MM.1S (cell line): Measurements from ENCODE around the gene DOCK4.

Experiments used
- DNase-seq: peaks from one replicate; pipeline ENCODE4 v3.0.0-alpha.2; 2015
- H2AFZ ChIP-seq: fragments of 300-600 bp; sonication (generic); 2 replicates; pipeline ENCODE4 v1.6.0; 2016; ENCODE audit warnings: antibody characterized with exemption, low read length
- H3F3A ChIP-seq: fragments of 300-600 bp; sonication (generic); 2 replicates; pipeline ENCODE4 v1.6.1; 2016; ENCODE audit warnings: mild to moderate bottlenecking, antibody characterized with exemption, low read length, moderate library complexity, mixed read lengths; ENCODE audit not compliant: insufficient read depth
- H3K27ac ChIP-seq: fragments of 300-600 bp; sonication (generic); 2 replicates; pipeline ENCODE4 v1.5.1; 2016; ENCODE audit warnings: mild to moderate bottlenecking, low read length
- H3K27me3 ChIP-seq: fragments of 300-600 bp; sonication (generic); replicated peaks from 2 replicates; pipeline ENCODE4 v1.6.0; 2016; ENCODE audit warnings: low read length; ENCODE audit not compliant: insufficient read depth
- H3K36me3 ChIP-seq: fragments of 300-600 bp; sonication (generic); replicated peaks from 2 replicates; pipeline ENCODE4 v1.6.1; 2016; ENCODE audit warnings: mild to moderate bottlenecking, low read length, mixed read lengths; ENCODE audit not compliant: insufficient read depth
- H3K4me1 ChIP-seq: fragments of 300-600 bp; sonication (generic); 2 replicates; pipeline ENCODE4 v1.6.1; 2016; ENCODE audit warnings: low read length, mixed read lengths
- H3K4me2 ChIP-seq: fragments of 300-600 bp; sonication (generic); 2 replicates; pipeline ENCODE4 v1.6.0; 2016; ENCODE audit warnings: low read depth, low read length
- H3K4me3 ChIP-seq: fragments of 300-600 bp; sonication (generic); 2 replicates; pipeline ENCODE4 v1.5.1; 2016; ENCODE audit warnings: low read length, mixed read lengths
- H3K79me2 ChIP-seq: fragments of 300-600 bp; sonication (generic); 2 replicates; pipeline ENCODE4 v1.6.1; 2016; ENCODE audit warnings: mixed run types, low read length, mixed read lengths
- H3K9ac ChIP-seq: fragments of 300-600 bp; sonication (generic); 2 replicates; pipeline ENCODE4 v1.6.1; 2016; ENCODE audit warnings: low read length, mixed read lengths
- H3K9me2 ChIP-seq: fragments of 300-600 bp; sonication (generic); replicated peaks from 2 replicates; pipeline ENCODE4 v1.6.1; 2016; ENCODE audit warnings: mild to moderate bottlenecking, low read length, mixed read lengths; ENCODE audit not compliant: insufficient read depth
- H3K9me3 ChIP-seq: fragments of 300-600 bp; sonication (generic); replicated peaks from 2 replicates; pipeline ENCODE4 v1.6.1; 2016; ENCODE audit warnings: mild to moderate bottlenecking, low read length, mixed read lengths; ENCODE audit not compliant: insufficient read depth
- H4K20me1 ChIP-seq: fragments of 300-600 bp; sonication (generic); 2 replicates; pipeline ENCODE4 v1.6.1; 2016; ENCODE audit warnings: mild to moderate bottlenecking, low read length, moderate library complexity, mixed read lengths; ENCODE audit not compliant: insufficient read depth
- CTCF ChIP-seq: fragments of 300-600 bp; sonication (generic); IDR thresholded peaks from 2 replicates; pipeline ENCODE4 v1.5.1; 2016; ENCODE audit warnings: antibody characterized with exemption, low read length, mixed read lengths
- EZH2 ChIP-seq: fragments of 300-600 bp; sonication (generic); optimal IDR thresholded peaks from 2 replicates; pipeline ENCODE3; 2017; ENCODE audit warnings: low read depth, mild to moderate bottlenecking, antibody characterized with exemption, low read length, mixed read lengths
- EZH2phosphoT487 ChIP-seq: fragments of 300-600 bp; sonication (generic); IDR thresholded peaks from 2 replicates; pipeline ENCODE4 v1.6.1; 2018; ENCODE audit warnings: antibody characterized with exemption, low read length

DOCK4 gene

DNA sequence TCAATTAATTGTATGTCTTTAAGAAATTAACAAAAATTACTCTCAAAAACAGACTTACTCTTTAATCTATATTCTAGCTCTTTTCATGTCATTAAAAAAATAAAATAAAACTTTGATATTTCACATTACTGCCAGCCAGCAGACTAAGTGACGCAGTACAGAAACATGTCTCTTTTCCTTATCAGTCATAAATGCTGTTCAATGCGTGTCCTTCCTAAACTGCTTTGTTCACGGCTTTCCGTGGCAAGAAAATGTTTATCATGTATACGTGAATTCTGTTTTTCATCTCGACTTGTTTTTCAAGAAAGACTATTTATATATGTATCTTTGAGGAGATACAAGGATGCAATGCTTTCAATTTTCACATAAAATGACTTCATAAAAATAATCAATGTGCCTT lies 182.4 kb downstream of the DOCK4 start:
- H3K36me3 ChIP-seq, result no peaks in the 10 kb centered on the region
- H4K20me1 ChIP-seq, result no peaks in the 10 kb centered on the region
- no peak for TF ChIP-seq EZH2phosphoT487
- no peak for TF ChIP-seq EZH2
- TF ChIP-seq CTCF, result no peak
- no peak overlapping the region for H3K4me3 ChIP-seq
- H2AFZ ChIP-seq, result no peak overlapping the region
- no peak overlapping the region for H3K27ac ChIP-seq
- H3K4me2 ChIP-seq, result no peak overlapping the region
- peaks cover 43% of the 10 kb centered on the region for H3K79me2 ChIP-seq
- no peaks in the 10 kb centered on the region for H3K9me3 ChIP-seq
- H3K9ac ChIP-seq, result no peak overlapping the region
- no peak for DNase-seq
- H3F3A ChIP-seq, result no peaks in the 10 kb centered on the region
- H3K27me3 ChIP-seq, result no peaks in the 10 kb centered on the region
- H3K4me1 ChIP-seq, result no peaks in the 10 kb centered on the region
- no peaks in the 10 kb centered on the region for H3K9me2 ChIP-seq

GRCh38 chr7:112023282-112023681 lies 182.9 kb downstream of the DOCK4 start:
- H3F3A ChIP-seq, result no peaks in the 10 kb centered on the region

GRCh38 chr7:112022128-112022527 lies 184.1 kb downstream of the DOCK4 start:
- no peak overlapping the region for H3K4me3 ChIP-seq
- no peaks in the 10 kb centered on the region for H3K9me2 ChIP-seq
- no peaks in the 10 kb centered on the region for H3K27me3 ChIP-seq
- DNase-seq, result no peak
- H3K4me1 ChIP-seq, result no peaks in the 10 kb centered on the region
- H3K9ac ChIP-seq, result no peak overlapping the region
- no peak overlapping the region for H3K27ac ChIP-seq
- no peak overlapping the region for H3K4me2 ChIP-seq
- no peaks in the 10 kb centered on the region for H4K20me1 ChIP-seq
- H3K9me3 ChIP-seq, result no peaks in the 10 kb centered on the region
- TF ChIP-seq EZH2 (no peak), CTCF (no peak), EZH2phosphoT487 (no peak)
- H3F3A ChIP-seq, result no peaks in the 10 kb centered on the region
- H3K36me3 ChIP-seq, result no peaks in the 10 kb centered on the region
- H3K79me2 ChIP-seq, result peaks cover 45% of the 10 kb centered on the region
- H2AFZ ChIP-seq, result no peak overlapping the region

More at GRCh38 chr7:112023282-112023681, 182.9 kb downstream of the DOCK4 start:
- Histone ChIP-seq H4K20me1 (no peaks in the 10 kb centered on the region), H3K9ac (no peak overlapping the region), H3K36me3 (no peaks in the 10 kb centered on the region), H3K27ac (no peak overlapping the region), H3K27me3 (no peaks in the 10 kb centered on the region), H3K4me2 (no peak overlapping the region), H3K4me3 (no peak overlapping the region), H3K4me1 (no peaks in the 10 kb centered on the region), H3K9me3 (no peaks in the 10 kb centered on the region), H2AFZ (no peak overlapping the region), H3K9me2 (no peaks in the 10 kb centered on the region), H3K79me2 (peaks cover 45% of the 10 kb centered on the region)
- no peak for TF ChIP-seq EZH2phosphoT487
- no peak for TF ChIP-seq EZH2
- no peak for TF ChIP-seq CTCF
- no peak for DNase-seq
